NCI-H1092 treated with DMSO at 0.1 percent for 48 hours (cell line): Measurements from ENCODE around the gene MCM8.

ENCODE experiments used
- DNase-seq: peaks from one replicate; lab custom pipeline; 2025; lab: John Stamatoyannopoulos, UW

MCM8 gene

DNA sequence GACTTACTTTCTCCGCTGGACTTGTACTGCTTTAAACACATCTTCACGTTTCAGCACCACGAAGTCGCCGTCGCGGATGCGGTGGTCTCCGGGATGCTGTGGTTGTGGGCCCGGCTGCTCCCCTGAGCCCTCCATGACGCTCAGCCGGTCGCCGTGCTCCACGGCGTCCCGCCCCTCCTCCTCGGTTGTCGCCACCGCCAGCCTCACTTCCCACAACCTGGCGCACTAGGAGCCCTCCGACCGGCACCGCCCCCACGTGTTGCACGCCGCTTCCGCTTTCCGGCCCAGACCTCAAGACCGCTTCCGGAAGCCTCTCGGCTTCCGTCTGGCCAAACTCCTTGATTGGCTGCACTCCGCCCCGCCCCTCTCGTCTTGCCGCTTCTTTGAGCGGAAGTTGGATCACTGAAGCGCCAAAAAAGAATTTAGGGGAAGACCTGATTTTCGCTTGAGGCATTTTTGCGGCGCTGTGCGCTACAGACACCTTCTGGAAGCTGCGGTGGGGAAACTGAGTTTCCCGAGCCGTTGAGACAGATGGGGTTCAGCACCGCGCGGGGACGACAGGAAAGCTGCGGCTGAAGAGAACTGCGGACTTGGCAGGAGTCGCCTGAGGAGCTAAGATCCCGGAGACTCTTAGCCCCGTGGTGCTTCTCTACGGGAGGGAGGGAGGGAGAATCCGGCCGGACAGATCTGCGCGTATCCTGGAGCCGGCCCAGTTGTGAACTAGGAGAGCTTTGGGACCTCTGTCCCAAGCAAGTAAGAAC is at the start of gene MCM8, which contains the start of gene TRMT6:
TSS of gene MCM8 (plus strand) at position 382 of the 761 bp plus-strand sequence. CDS start 1,364 bp downstream, outside the sequence.
TSS of gene TRMT6 (minus strand) at position 263 of the 761 bp plus-strand sequence. CDS start at position 135, 128 bp downstream.
- peak; percentile 97 for DNase-seq

DNA sequence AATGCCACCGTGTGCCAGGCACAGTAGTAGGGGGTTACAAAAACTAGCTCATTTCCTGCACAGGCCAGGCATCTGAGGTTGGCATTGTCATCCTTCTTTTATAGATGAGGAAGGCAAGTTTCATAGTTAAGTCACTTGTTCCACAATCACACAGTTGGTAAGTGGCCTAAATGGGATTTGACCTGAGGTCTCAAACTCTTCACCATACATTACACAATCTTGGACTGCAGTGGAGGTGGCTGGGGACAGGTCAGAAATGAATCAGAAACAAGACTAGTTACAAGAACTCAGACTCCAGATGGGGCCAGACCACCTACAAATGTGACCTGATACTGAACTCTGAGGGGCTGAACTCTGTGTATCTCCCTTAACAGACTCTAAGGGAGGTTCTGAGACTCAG is 49.5 kb upstream of the MCM8 start:
- DNase-seq = no peak

DNA sequence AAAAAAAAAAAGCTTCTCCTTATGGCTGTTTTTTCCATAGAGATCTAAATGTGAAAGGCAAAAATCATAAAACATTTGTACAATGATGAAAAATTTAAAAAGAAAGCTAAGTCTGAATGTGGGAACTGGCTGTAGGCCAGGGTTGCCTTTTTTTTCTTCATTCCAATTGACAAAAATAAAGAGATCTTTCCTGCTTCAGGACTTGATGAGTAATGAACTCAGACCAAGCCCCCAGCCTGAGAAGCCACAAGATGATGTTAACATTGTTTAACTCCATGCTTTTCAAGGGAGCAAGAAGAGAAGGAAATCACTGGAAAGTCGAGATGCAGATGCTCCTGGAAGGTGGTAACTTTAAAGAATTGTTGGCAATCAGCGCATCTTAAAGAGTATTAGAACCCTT is 41.5 kb upstream of the MCM8 start:
- DNase-seq = no peak

DNA sequence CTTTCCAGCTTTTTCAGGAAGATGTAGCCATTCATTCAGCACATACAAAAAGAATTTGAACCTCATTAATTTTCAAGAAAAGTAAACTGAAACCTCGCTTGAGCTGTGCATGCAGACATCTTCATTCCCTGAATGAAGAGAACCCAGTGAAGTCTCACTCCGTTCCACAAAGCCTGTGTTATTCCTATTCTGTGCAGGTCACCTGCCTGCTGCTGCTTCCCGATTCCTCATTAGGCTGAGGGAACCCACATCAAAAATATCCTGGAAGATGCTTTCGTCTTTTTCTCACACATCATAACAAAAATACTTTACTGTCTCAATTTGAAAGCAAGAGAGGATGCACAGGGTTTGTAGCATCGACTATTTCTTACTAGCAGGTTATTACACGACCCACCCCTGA is 40.3 kb upstream of the MCM8 start:
- DNase-seq = peak; percentile 36

DNA sequence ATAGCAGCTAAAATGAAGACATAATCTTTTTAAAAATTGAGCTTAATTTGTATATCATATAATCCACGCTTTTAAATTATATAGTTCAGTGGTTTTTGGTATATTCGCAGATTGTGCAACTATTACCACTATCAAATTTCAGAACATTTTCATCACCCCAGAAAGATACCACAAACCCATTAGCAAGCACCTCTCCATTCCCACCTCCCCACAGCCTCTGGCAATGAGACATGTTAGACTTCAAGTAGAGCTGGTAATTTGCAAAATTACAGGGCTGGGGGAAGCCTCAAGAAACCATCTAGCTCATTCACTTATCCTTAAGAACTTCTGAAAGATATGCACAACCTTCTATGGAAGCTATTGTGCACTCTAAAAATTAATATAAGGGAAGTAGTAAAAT is 37.3 kb upstream of the MCM8 start:
- DNase-seq = no peak

DNA sequence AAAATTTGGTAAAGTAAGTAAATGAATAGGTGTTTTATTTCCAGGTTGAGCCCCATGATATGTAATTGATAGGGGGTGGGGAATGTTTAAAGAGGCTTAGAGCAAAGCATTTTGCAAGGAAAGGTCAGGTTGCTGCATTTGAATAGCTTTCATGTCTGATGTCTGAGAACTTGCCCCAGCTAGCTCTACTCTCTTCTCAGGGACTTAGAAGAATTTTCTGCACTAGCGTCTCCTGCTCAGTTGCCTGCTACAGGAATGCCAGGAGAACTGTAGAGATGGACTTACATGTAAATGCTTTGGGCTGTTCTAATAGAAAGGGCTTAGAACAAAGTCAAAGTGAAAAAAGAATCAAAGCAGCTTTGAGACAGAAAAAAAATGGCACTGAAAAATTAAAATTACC is 35.6 kb upstream of the MCM8 start:
- no peak for DNase-seq

DNA sequence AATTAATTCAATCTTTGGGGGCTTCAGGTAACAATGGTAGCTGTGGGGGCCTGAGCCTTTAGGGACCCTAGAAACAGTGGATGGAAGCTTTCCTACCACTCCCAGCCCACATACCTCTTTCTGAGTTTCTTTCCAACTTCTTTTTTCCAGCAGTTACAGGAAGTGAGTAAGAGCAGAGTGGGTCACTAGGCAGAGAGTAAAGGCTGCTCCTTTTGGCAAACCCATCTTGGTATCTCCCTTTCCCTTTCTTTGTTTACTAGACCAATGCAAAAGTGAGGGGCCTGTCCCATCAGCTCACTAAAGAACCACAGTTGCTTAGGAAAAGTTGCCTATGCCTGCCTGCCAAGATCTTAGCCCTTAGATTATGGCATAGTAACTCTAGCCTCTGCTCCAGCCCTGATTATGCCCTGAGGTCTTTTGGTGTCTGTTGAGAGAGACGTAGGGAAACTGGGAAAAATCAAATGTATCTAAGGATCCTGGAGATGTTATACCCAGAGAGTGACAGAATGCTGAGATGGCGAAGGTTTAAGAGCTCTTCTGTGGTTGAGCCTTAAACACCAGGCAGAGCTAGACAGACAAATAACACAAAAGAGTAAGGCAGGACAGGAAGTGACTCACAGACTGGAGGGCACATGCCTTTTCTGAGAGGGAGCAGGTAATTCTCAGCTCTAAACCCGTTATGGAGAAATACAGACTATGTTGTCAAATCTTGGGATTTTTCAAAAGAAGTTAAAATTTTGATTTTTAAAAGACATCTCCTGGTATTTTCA is 31.4 kb upstream of the MCM8 start:
- no peak for DNase-seq

DNA sequence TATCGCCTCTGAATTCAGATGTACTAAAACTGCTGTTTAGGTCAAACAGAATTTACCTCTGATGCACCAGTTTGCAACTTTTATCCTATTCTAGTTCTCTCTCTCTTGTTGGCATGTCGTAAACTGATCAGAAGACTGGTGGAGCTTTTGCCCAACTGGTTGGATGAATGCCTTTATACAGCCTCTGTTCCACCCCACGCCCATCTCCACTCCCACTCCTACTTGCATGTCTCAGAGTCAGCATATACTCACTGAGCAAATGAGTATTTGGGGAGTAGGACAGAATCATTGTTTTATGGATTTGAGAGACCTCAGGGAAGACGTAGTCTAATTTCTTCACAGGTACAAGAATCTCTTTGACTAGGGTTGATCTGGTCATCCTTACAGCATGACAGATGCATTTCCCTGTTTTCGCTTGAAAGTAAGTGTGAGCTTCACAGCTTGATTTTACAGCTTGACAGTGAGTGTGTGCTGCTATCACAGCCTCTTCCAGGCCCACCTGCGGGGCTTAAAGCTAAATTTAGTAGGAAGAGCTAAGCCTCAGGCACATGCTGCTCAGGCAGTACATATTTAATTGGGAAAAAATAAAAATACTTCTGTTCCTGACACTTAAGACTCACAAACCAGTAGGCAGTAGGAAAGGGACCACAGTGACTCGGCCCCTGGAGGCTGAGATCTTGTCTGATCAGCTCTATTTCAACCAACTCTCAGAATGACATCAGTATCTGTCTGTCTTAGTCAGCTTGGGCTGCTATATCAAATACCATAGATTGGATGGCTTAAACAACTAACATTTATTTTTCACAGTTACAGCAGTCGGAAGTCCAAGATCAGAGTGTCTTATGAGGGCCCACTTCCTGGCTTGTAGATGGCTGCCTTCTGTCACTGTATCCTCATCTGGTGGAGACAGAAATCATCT is 30.6 kb upstream of the MCM8 start:
- no peak for DNase-seq

DNA sequence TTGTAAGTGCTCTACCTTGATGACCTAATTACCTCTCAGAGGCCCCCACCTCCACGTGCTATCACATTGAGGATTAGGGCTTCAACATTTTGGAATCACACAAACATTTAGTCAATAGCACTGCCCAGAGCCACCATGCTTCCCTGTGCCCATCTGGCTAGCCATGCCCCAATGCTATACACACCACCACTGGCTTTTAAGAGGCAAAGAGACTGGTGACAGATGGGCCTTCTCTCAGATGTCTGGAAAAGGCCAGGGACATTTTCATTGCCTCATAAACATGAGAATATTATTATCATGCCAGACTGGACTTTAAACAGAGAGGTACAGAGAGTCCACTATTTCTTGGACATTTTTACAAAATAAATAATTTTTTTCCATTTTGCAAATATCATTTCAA is 29.9 kb upstream of the MCM8 start:
- DNase-seq = no peak

DNA sequence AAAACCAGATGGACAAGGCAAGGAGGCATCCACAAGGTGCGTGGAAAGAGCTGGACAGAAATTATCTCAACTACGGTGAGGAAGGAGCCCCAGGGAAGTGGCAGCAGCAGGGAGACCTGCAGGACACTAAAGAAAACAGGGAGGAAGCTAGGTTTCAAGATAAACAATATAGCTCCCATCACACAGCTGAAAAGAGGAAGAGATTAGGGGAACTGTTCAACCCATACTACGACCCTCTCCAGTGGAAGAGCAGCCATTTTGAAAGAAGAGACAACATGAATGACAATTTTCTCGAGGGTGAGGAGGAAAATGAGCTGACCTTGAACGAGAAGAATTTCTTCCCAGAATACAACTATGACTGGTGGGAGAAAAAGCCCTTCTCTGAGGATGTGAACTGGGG is 27.0 kb upstream of the MCM8 start:
- DNase-seq = no peak

DNA sequence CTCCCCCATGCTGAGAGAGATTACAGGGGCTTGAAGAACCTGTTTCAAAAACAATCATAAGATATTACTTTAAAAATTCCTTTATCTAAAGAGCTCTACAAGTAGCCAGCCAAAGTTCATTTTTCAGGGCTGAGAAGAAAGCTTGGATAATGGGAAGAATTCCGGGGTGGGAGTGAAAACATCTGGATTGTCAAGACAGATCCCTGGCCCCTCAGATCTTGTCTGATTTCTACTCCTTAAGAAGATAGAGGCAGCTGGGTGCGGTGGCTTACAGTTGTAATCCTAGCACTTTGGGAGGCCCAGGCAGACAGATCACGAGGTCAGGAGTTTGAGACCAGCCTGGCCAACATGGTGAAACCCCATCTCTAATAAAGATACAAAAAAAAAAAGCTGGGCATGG is 24.9 kb upstream of the MCM8 start:
- DNase-seq = no peak

DNA sequence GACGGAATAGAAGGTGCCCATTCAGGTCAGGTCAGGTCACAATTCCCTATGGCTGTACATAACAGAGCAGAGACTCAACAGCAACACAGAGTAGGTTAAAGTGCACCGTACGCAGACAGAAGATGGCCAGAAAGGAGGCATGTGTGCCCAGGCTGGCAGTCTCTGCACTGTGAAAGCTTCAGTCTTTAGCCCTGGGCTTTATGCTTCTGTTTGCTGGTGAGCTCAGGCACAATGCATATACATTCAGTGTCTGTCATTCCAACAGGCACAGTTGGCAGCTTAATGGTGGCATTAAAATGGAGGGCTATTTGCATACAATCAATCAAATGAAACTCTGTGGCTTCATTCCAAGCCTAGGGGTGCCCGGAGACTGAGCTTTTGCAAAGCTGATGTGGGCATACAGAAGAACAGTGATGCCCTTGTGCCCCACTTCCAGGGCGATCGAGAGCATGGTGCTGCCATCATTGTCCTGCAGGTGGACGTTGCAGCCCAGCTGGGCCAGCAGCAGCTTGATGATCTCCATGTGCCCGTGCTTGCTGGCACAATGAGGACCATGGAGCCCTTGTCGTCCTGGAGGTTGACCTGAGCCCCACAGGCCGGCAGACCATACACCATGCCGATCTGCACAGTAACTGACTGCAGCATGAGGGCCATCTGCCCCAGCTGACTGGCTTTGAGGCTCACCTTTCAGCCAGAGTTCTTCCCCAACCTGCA is 22.5 kb upstream of the MCM8 start:
- no peak for DNase-seq

DNA sequence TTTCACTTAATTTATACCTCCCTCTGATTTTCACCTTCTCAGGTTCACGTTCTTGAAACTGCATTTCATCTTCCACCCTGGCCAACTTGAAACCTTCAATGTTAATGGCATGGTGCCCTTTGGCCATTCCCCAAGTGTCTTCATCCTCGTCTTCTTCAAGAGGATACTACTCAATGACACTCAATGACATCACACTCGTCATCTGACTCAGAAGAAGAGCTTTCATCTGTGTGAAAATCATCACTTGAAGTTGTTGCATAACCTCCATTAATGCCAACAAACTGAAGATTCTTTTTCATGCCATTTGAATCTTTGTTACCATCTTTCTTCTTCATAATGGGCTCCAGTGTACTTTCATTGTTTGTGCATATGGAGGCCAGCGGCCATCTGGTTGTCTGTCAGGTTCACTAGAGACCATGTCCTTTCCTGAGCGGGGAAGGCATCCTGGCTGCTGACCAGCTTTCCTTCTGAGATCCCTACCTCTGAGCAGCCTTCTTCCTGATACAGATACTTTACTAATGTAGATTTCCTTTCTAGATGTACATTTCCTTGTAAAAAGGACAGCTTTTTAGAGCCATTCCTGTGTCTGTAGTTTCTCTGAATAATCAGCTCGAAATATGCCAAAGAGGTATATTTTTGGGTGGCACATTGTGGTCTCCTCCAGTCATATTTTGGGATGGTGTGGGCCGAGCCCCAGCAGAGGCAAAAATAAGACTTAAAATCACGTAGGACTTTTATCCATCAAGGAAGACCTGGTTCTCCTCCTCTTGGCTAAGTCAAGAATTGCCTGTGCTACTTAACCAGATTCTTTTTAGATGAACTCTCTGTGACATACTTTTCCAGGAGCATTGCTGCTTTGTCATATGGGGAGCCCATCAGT is 21.4 kb upstream of the MCM8 start:
- DNase-seq = no peak

DNA sequence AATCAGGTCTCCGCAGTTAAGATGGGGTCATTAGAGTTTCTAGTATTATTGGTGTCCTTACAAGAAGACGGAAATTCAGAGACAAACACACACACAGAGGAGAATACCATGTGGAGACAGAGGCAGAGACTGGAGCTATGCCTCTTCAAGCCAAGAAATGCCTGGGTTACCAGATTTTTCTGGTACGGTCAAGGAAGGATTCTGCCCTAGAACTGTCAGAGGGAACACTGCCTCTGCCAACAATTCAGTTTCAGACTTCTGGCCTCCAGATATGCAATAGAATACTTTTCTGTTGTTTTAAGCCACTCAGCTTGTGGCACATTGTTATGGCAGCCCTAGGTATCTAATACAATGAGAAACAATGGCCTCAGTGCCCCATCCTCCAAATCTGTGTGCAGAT is 19.0 kb upstream of the MCM8 start:
- DNase-seq = no peak

DNA sequence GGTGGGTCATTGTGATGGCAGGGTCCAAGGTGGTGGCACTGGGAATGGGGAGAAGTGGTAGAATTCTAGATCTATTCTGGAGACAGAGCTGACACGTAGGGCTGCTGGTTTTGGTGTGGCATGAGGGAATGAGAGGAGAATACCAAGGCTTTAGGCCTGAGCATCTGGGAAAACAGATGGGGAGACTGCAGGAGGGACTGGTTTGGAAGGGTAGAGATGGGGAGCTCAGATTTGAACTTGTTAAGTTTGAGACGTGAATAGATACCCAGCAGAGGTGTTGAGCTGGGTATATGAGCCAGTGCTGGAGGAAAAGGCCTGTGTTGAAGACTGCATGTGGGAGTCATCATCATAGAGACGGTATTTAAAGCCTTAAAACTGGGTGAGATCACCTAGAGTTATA is 17.7 kb upstream of the MCM8 start:
- no peak for DNase-seq

DNA sequence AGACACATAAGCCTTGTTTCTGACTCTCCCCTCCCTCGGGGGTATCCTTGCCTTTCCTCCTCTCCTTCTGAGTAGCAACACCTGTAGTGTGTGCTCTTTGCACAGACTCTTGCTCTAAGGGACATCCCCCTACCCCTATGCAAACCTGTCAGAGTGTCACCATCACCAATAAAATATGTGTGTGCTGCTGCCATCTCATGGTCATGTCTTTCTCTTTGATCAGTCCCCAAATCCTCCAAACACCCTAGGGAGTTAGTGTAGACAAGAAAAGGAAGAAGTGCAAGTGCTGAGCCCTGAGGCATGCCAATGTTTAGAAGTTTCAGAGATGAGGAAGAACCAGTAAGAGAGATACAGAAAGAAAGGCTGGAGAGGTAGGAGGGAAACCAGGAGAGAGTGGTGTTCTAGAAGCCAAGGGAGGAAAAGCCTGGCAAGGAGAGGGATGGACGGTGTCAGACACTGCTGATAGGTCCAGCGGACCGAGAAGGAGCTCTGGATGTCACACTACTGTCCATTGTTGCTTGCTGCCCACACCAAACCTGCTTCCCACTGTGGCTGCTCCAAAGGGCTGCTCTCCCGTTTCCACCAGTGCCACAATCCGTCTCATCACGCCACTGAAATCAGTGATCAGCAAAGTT is 16.5 kb upstream of the MCM8 start:
- DNase-seq = peak; percentile 17

DNA sequence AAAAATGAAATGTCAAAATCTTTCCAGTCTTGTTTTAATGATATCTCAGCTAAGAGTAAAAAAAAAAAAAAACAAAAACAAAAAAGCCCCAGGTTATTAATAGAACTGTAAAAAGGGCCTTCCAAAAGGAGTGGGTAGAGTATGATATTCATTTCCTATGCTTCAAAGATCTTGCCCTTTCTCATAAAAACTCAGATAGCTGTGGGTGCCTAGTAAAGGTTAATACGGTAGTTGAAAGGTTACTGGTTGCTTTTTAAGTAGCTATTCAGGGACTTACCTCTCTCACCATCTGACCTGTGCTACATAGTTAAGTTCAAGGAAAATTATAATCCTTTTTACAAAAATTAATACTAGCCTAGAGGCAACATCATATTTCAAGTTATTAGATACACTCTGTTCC is 15.1 kb upstream of the MCM8 start:
- no peak for DNase-seq

DNA sequence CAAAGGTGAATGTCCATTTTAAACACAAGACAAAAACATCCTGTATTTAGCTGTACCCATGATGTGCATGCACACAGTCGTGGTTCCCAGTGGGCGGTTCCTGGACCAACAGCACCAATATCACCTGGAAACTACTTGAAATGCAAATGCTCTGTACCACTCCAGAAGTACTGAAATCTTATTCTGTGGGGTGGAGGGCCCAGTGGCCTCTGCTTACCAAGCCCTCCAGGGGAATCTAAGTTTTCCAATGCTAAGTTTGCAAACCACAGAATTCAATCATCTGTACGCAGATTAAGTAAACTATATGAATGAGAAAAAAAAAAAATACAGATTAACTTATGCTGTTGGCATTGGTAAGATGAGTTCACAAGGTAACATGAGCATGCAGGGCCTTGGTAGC is 14.2 kb upstream of the MCM8 start:
- no peak for DNase-seq

DNA sequence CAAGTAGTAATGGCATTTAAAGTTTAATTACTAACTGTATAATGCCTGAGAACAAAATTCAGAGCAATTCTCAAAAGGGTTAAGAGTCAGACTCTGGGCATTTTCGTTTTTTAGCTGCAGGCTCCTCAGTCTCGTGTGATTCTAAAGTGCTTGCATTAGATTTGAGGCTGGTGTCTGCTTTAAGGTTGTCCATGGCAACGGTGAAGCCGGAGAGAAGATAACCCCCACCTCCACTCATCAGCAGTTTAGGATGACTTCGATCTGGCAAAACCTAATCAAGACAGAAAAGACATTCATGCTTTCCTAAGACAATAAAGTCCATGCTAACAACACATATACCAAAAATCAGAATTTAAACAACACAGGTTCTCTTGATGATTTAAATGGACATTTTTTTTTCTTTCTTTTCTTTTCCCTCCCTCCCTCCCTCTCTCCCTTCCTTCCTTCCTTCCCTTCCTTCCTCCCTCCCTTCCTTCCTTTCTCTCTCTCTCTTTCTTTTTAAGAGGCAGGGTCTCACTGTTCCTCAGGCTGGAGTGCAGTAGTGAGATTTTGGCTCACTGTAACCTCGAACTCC is 11.9 kb upstream of the MCM8 start:
- no peak for DNase-seq

DNA sequence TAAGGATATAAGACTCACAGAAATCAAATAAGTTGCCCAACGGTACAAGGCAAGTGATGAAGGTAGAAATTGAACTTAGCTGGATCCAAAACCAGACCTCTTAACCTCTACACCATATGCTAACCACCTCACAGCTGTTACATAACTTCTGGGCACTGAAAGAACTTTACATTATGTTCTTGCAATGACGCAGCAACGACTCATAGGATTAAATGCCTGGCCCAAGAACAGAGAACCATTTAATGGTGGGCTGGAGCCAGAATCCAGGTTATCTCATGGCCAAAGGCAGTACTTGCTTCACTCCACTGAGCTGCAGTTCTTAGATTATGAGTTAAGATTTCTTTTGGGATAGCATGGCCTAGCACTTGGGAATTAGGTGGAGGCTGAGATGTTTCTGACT is 4.5 kb upstream of the MCM8 start:
- DNase-seq = no peak
